H9 (cell line): ENCODE measurements around the gene PIGX. TPM values are rescaled to one million over a fixed set of nuclear protein-coding genes. Genes with fewer than 3 reads are reported as not detected.

Experiments used
- DNase-seq: peaks from one replicate; pipeline ENCODE4 v3.0.0-alpha.2; 2017
- H2AFZ ChIP-seq: one replicate; pipeline ENCODE4 v1.6.1; 2013; ENCODE audit warnings: mild to moderate bottlenecking, low read length, control low read depth, moderate library complexity
- H2AK5ac ChIP-seq: 2 replicates; pipeline ENCODE4 v1.6.1; 2013; ENCODE audit warnings: low read length, control low read depth, mixed read lengths; ENCODE audit not compliant: insufficient read length
- H2BK120ac ChIP-seq: one replicate; pipeline ENCODE4 v1.6.1; 2013; ENCODE audit warnings: low read depth, mild to moderate bottlenecking, low read length, control low read depth, inconsistent platforms; ENCODE audit not compliant: poor library complexity, severe bottlenecking
- H2BK12ac ChIP-seq: 2 replicates; pipeline ENCODE4 v1.6.1; 2013; ENCODE audit warnings: low read length, control low read depth, mixed read lengths, low read depth; ENCODE audit not compliant: insufficient read length
- H2BK15ac ChIP-seq: 2 replicates; pipeline ENCODE4 v1.6.1; 2013; ENCODE audit warnings: low read depth, low read length, control low read depth
- H2BK20ac ChIP-seq: one replicate; pipeline ENCODE4 v1.6.1; 2013; ENCODE audit warnings: low read depth, mild to moderate bottlenecking, low read length, control low read depth, inconsistent platforms; ENCODE audit not compliant: poor library complexity, severe bottlenecking
- H2BK5ac ChIP-seq: 2 replicates; pipeline ENCODE4 v1.6.1; 2013; ENCODE audit warnings: low read length, control low read depth, mixed read lengths; ENCODE audit not compliant: insufficient read length
- H3K14ac ChIP-seq: 2 replicates; pipeline ENCODE4 v1.6.1; 2013; ENCODE audit warnings: low read length, control low read depth; ENCODE audit not compliant: insufficient read depth
- H3K18ac ChIP-seq: 2 replicates; pipeline ENCODE4 v1.6.1; 2013; ENCODE audit warnings: low read depth, mild to moderate bottlenecking, mixed read lengths, low read length, control low read depth; ENCODE audit not compliant: insufficient read length
- H3K23ac ChIP-seq: 2 replicates; pipeline ENCODE4 v1.6.1; 2013; ENCODE audit warnings: low read length, control low read depth, mixed read lengths, low read depth; ENCODE audit not compliant: insufficient read length
- H3K23me2 ChIP-seq: 2 replicates; pipeline ENCODE4 v1.6.1; 2013; ENCODE audit warnings: low read depth, mild to moderate bottlenecking, mixed read lengths, low read length, control low read depth; ENCODE audit not compliant: insufficient read length, poor library complexity, severe bottlenecking
- H3K27ac ChIP-seq: 2 replicates; pipeline ENCODE4 v1.5.1; 2013; ENCODE audit warnings: low read length, control low read depth, mixed read lengths, low read depth; ENCODE audit not compliant: insufficient read length
- H3K27me3 ChIP-seq: 2 replicates; pipeline ENCODE4 v1.6.1; 2013; ENCODE audit warnings: low read length, control low read depth, inconsistent platforms; ENCODE audit not compliant: insufficient read depth
- H3K4ac ChIP-seq: 2 replicates; pipeline ENCODE4 v1.6.1; 2013; ENCODE audit warnings: low read depth, mild to moderate bottlenecking, control low read depth, inconsistent platforms, low read length, moderate library complexity
- H3K4me1 ChIP-seq: 2 replicates; pipeline ENCODE4 v1.6.1; 2013; ENCODE audit warnings: low read length, control low read depth, inconsistent platforms; ENCODE audit not compliant: insufficient read depth
- H3K4me2 ChIP-seq: 2 replicates; pipeline ENCODE4 v1.6.1; 2013; ENCODE audit warnings: low read length, control low read depth, mixed read lengths; ENCODE audit not compliant: insufficient read length, insufficient read depth
- H3K56ac ChIP-seq: 2 replicates; pipeline ENCODE4 v1.6.1; 2013; ENCODE audit warnings: low read depth, mild to moderate bottlenecking, mixed read lengths, low read length, control low read depth; ENCODE audit not compliant: insufficient read length
- H3K79me1 ChIP-seq: 2 replicates; pipeline ENCODE4 v1.6.1; 2013; ENCODE audit warnings: low read depth, mild to moderate bottlenecking, moderate library complexity, low read length, control low read depth, inconsistent platforms; ENCODE audit not compliant: insufficient read depth, poor library complexity, severe bottlenecking
- H3K79me2 ChIP-seq: 2 replicates; pipeline ENCODE4 v1.6.1; 2013; ENCODE audit warnings: low read length, control low read depth, inconsistent platforms; ENCODE audit not compliant: insufficient read depth
- H3K9ac ChIP-seq: 2 replicates; pipeline ENCODE4 v1.6.1; 2013; ENCODE audit warnings: low read length, control low read depth, mixed read lengths; ENCODE audit not compliant: insufficient read length; ENCODE audit errors: extremely low read depth
- H3K9me3 ChIP-seq: one replicate; pipeline ENCODE4 v1.6.1; 2013; ENCODE audit warnings: low read depth, low read length, inconsistent platforms; ENCODE audit not compliant: control insufficient read depth
- H3T11ph ChIP-seq: one replicate; pipeline ENCODE4 v1.6.1; 2013; ENCODE audit warnings: mild to moderate bottlenecking, low read length, control low read depth, inconsistent platforms
- H4K20me1 ChIP-seq: one replicate; pipeline ENCODE4 v1.6.1; 2013; ENCODE audit not compliant: control insufficient read depth, insufficient read length, insufficient read depth
- H4K5ac ChIP-seq: 2 replicates; pipeline ENCODE4 v1.6.1; 2013; ENCODE audit warnings: low read depth, mild to moderate bottlenecking, mixed read lengths, low read length, control low read depth; ENCODE audit not compliant: insufficient read length
- H4K8ac ChIP-seq: replicated peaks from 2 replicates; pipeline ENCODE4 v1.6.1; 2013; ENCODE audit warnings: low read length, control low read depth, mixed read lengths, low read depth; ENCODE audit not compliant: insufficient read length
- H4K91ac ChIP-seq: 2 replicates; pipeline ENCODE4 v1.6.1; 2013; ENCODE audit warnings: low read depth, mild to moderate bottlenecking, moderate library complexity, mixed read lengths, low read length, control low read depth; ENCODE audit not compliant: insufficient read length
- H3K27ac Mint-ChIP-seq, 3 experiments: 2 replicates in 2 of 3; 3 replicates in 1 of 3; pipeline ENCODE4 v1.8.0; 2020 to 2021; ENCODE audit warnings: mixed read lengths in 3 of 3, mild to moderate bottlenecking in 1 of 3, moderate library complexity in 1 of 3
- H3K27me3 Mint-ChIP-seq: 2 replicates; pipeline ENCODE4 v1.8.0; 2021; ENCODE audit warnings: low read depth, mild to moderate bottlenecking, moderate library complexity, mixed read lengths
- H3K36me3 Mint-ChIP-seq, 3 experiments: 2 replicates in 2 of 3; 3 replicates in 1 of 3; pipeline ENCODE4 v1.8.0; 2020 to 2021; ENCODE audit warnings: low read depth in 3 of 3, mixed read lengths in 3 of 3; ENCODE audit not compliant: insufficient read depth in 1 of 3
- H3K4me1 Mint-ChIP-seq, 2 experiments: 2 replicates each; pipeline ENCODE4 v1.8.0; 2020; ENCODE audit warnings: mixed read lengths in 2 of 2
- H3K4me3 Mint-ChIP-seq, 2 experiments: 2 replicates in 1 of 2; 3 replicates in 1 of 2; pipeline ENCODE4 v1.8.0; 2020 to 2021; ENCODE audit warnings: mild to moderate bottlenecking in 2 of 2, mixed read lengths in 2 of 2, moderate library complexity in 1 of 2
- H3K9me3 Mint-ChIP-seq, 2 experiments: 2 replicates in 1 of 2; 3 replicates in 1 of 2; pipeline ENCODE4 v1.8.0; 2020; ENCODE audit warnings: mild to moderate bottlenecking in 2 of 2, mixed read lengths in 2 of 2, moderate library complexity in 1 of 2
- WGBS: extraction: QIAGEN DNeasy Blood & Tissue Kit; methylation state at CpG from one replicate; pipeline ENCODE4 v1.1.7; 2013; ENCODE audit warnings: missing lambda C conversion rate, low lambda C conversion rate, mixed read lengths; ENCODE audit not compliant: insufficient read length; ENCODE audit errors: extremely low coverage; 5-methylcytosine and 5-hydroxymethylcytosine counted together
- total RNA-seq: library from RNA; stranded (reverse); gene quantifications from 2 replicates; pipeline ENCODE4 v1.2.1, GENCODE V29; 2021
- TF ChIP-seq, protein P1 (sequence below): fragments of 200-600 bp; sonication (generic); conservative IDR thresholded peaks from 3 replicates; pipeline ENCODE4 v1.8.0; 2021; ENCODE audit warnings: antibody characterized with exemption, mild to moderate bottlenecking

Gene PIGX
- total RNA-seq, 1 experiment from 2014 or later: 20.0 TPM

DNA sequence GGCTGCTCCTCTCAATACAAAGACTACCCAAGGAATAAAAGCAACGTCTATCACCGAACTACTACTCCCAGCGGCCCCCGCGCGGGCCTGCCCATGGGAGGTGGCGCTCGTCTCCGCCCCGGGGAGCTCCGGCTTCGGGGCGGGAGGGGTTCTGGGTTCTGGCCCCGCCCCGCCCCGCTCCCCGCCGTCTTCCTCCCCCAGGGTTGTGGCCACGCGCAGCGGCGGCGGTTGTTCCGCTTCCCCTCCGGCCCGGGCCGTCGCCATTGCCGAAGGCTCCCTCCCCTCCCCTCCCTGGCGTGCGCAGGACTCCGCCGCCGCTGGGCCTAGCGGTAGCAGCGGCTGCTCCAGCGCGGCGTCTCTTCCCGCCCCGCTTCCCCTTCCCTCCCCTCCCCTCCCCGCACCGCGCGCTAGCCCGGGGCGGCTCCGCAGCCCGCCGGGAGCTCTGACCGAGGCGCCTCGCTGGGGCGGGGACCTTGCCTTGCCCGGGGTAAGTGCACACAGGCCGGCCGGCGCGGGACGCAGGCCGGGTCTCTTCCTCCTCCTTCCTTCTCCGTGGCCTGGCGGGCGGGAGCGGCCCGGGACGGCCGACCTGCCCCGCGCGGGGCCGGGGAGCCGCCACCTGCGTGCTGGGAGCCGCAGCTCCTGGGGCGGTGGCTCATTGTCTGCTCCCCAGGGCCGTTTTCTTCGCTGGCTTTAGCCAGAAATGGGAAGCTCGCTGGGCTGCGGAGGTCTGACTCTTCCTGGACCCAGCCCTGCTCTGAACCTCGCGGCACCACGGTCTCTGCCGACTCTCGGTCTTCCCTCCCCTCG is 27.7 kb downstream of the PIGX start, which contains the start of gene PAK2:
PAK2 (plus strand) TSS at position 187 of the 810 bp plus-strand sequence. CDS start 42,790 bp downstream, outside the sequence.
- Mint-ChIP-seq H3K27me3 (no peaks in the 10 kb centered on the region), H3K36me3 (peaks cover 5 to 12% (median 9%) of the 10 kb centered on the region in 3 experiments; a peak in 6 of 7 replicates), H3K27ac (peak within 1 kb of the TSS; percentile 99 to 100 (median 99)), H3K4me3 (peak within 1 kb of the TSS; percentile 99), H3K4me1 (peaks cover 15 to 24% of the 10 kb centered on the region in 2 experiments), H3K9me3 (peaks cover 3 to 5% of the 10 kb centered on the region in 2 experiments; a peak in 4 of 5 replicates)
- H3K23ac ChIP-seq: no peak within 1 kb of the TSS
- no peak within 1 kb of the TSS for H2BK15ac ChIP-seq
- no peak within 1 kb of the TSS for H3K56ac ChIP-seq
- peaks cover 28% of the 10 kb centered on the region; the same call in 1 of the 2 replicates for H3K79me2 ChIP-seq
- no peak within 1 kb of the TSS for H4K5ac ChIP-seq
- no peaks in the 10 kb centered on the region for H4K20me1 ChIP-seq
- H3K9ac ChIP-seq: peak within 1 kb of the TSS; percentile 89
- H4K91ac ChIP-seq: no peak within 1 kb of the TSS
- H3K27ac ChIP-seq: peak within 1 kb of the TSS; percentile 12
- no peaks in the 10 kb centered on the region; the same call in 1 of the 2 replicates for H3K4me1 ChIP-seq
- H3K4ac ChIP-seq: no peak within 1 kb of the TSS
- H2AFZ ChIP-seq: no peak within 1 kb of the TSS
- H2BK20ac ChIP-seq: no peak within 1 kb of the TSS
- H2AK5ac ChIP-seq: no peak within 1 kb of the TSS
- H2BK120ac ChIP-seq: no peak within 1 kb of the TSS
- H3K9me3 ChIP-seq: no peaks in the 10 kb centered on the region
- H3T11ph ChIP-seq: no peak within 1 kb of the TSS
- peak within 1 kb of the TSS; percentile 87 for H3K18ac ChIP-seq
- WGBS: no CpG with 5 or more reads among the region's 86 CpGs
- H3K23me2 ChIP-seq: peaks cover 7% of the 10 kb centered on the region
- no peaks in the 10 kb centered on the region for H3K27me3 ChIP-seq
- no peak within 1 kb of the TSS for H2BK12ac ChIP-seq
- no peaks in the 10 kb centered on the region for H3K79me1 ChIP-seq
- TF ChIP-seq, protein P1, sequence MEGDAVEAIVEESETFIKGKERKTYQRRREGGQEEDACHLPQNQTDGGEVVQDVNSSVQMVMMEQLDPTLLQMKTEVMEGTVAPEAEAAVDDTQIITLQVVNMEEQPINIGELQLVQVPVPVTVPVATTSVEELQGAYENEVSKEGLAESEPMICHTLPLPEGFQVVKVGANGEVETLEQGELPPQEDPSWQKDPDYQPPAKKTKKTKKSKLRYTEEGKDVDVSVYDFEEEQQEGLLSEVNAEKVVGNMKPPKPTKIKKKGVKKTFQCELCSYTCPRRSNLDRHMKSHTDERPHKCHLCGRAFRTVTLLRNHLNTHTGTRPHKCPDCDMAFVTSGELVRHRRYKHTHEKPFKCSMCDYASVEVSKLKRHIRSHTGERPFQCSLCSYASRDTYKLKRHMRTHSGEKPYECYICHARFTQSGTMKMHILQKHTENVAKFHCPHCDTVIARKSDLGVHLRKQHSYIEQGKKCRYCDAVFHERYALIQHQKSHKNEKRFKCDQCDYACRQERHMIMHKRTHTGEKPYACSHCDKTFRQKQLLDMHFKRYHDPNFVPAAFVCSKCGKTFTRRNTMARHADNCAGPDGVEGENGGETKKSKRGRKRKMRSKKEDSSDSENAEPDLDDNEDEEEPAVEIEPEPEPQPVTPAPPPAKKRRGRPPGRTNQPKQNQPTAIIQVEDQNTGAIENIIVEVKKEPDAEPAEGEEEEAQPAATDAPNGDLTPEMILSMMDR: no peak
- H3K4me2 ChIP-seq: peak within 1 kb of the TSS; percentile 97
- H2BK5ac ChIP-seq: no peak within 1 kb of the TSS
- DNase-seq: peak; percentile 90
- peak within 1 kb of the TSS; percentile 74 for H3K14ac ChIP-seq
- H4K8ac ChIP-seq: no peak within 1 kb of the TSS
